Natural killer cell (primary cell): ENCODE results near the gene MS4A4A. TPM values are rescaled to one million over a fixed set of nuclear protein-coding genes. Genes with fewer than 3 reads are reported as not detected.
A peak's percentile ranks its signal among the peaks of the same experiment; 100 is the strongest.

ENCODE experiments used
- ATAC-seq, 3 donors: fragments of 150-1000 bp in 2 of 3; fragments of 200-7000 bp in 1 of 3; cut with Tn5 transposase; 1 replicate in 1 of 3; 2 replicates in 2 of 3; pipeline ENCODE4 v1.10.0; 2021; ENCODE audit warnings: mild to moderate bottlenecking in 2 of 3, moderate library complexity in 2 of 3
- DNase-seq, 2 donors: peaks; one replicate each; pipeline versions ENCODE4 v3.0.0 to v3.0.0-alpha.2; 2013 to 2021; ENCODE audit warnings: mixed read lengths in 1 of 2
- H3K27ac ChIP-seq: one replicate; pipeline ENCODE4 v1.5.1; 2013; ENCODE audit warnings: mild to moderate bottlenecking, low read length
- H3K27me3 ChIP-seq: one replicate; pipeline ENCODE4 v1.6.1; 2013; ENCODE audit warnings: low read length; ENCODE audit not compliant: control insufficient read depth, insufficient read depth
- H3K36me3 ChIP-seq: one replicate; pipeline ENCODE4 v1.6.1; 2013; ENCODE audit warnings: low read length; ENCODE audit not compliant: control insufficient read depth, insufficient read depth
- H3K4me1 ChIP-seq: one replicate; pipeline ENCODE4 v1.6.1; 2013; ENCODE audit warnings: low read length; ENCODE audit not compliant: control insufficient read depth, insufficient read depth
- H3K4me3 ChIP-seq: one replicate; pipeline ENCODE4 v1.5.1; 2013; ENCODE audit warnings: low read length
- H3K9me3 ChIP-seq: one replicate; pipeline ENCODE4 v1.6.1; 2013; ENCODE audit warnings: low read length; ENCODE audit not compliant: control insufficient read depth, insufficient read depth
- H3K27ac Mint-ChIP-seq, 2 donors: one replicate each; pipeline ENCODE4 v1.8.0; 2022; ENCODE audit warnings: mild to moderate bottlenecking in 2 of 2, mixed read lengths in 2 of 2, moderate library complexity in 1 of 2
- H3K27me3 Mint-ChIP-seq, 2 donors: one replicate each; pipeline ENCODE4 v1.8.0; 2022; ENCODE audit warnings: low read depth in 2 of 2, mixed read lengths in 2 of 2
- H3K36me3 Mint-ChIP-seq: one replicate; pipeline ENCODE4 v1.8.0; 2022; ENCODE audit warnings: mixed read lengths
- H3K4me1 Mint-ChIP-seq, 2 donors: one replicate each; pipeline ENCODE4 v1.8.0; 2022; ENCODE audit warnings: mixed read lengths in 2 of 2
- H3K4me3 Mint-ChIP-seq: one replicate; pipeline ENCODE4 v1.8.0; 2022; ENCODE audit warnings: mild to moderate bottlenecking, moderate library complexity, mixed read lengths
- H3K9me3 Mint-ChIP-seq, 2 donors: one replicate each; pipeline ENCODE4 v1.8.0; 2022; ENCODE audit warnings: mixed read lengths in 2 of 2
- WGBS: methylation state at CpG from one replicate; pipeline ENCODE4 v1.1.7; 2013; ENCODE audit warnings: missing lambda C conversion rate; ENCODE audit not compliant: insufficient coverage; 5-methylcytosine and 5-hydroxymethylcytosine counted together
- intact Hi-C: fragments of 100-400 bp; cut with micrococcal nuclease; formaldehyde crosslinking; loops from one replicate; pipeline ENCODE4 v1.14.2; 2022
- total RNA-seq, 4 donors: library from RNA; stranded (reverse); fragments of 120-200 nt in 1 of 4; gene quantifications; one replicate each; pipeline versions ENCODE4 v1.2.3 to v1.2.4, GENCODE V29; 2013 to 2022
- TF ChIP-seq, protein P1 (sequence below): fragments of 200-600 bp; IDR thresholded peaks from one replicate; pipeline ENCODE4 v1.8.0; 2022; ENCODE audit warnings: antibody characterized with exemption

MS4A4A gene
- total RNA-seq, 3 donors from 2014 or later (not counting 1 experiment from before 2014, with no cell fraction given): 0.71 to 1.6 (median 1.2) TPM

DNA sequence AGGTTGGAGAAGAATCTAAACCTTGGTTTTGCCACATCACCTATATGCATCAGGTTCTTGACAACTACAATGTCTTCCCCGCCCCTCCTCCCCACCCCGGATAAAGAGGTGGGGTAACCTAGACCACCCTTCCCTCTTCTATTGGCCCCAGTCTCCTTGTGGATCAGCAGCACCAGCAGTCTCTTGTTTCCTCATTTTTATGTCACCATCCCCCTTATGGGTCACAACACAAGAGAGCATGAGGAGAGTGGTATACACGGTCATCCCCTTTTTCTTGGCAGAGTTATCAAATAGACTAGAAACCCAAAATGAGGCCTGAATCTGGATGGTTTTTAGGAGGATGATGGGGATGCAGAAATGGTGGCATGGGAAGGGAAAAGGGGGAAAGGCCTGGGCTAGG lies 38.7 kb upstream of the MS4A4A start:
- H3K4me1 Mint-ChIP-seq: no peaks in the 10 kb centered on the region
- DNase-seq: no peak
- no peaks in the 10 kb centered on the region for H3K9me3 Mint-ChIP-seq

DNA sequence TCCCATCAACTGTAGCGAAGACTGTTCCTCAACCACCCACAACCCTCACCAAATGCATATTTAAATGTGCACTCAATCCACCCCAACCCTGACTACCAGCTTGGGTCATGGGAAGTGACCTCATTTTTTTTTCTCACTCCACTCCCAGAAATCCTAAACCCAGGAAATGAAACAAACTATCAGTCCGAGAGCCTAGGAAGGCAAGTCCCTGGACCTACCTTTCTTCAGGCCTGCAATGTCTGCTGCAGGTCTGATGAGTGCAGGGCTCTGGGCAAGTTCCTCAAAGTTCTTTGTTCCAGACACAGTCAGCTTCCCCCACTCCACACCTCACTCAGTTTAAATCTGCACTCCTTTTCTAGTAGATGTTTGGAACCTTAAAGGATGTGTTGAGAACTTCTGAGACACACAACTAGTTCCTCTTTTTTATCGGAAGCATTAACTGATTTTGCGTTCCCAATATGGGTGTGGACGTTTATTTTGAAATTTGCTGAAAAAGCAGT lies 37.7 kb upstream of the MS4A4A start, which contains the start of gene MS4A4E:
TSS of gene MS4A4E (minus strand) at position 398 of the 500 bp plus-strand sequence. CDS start 13,082 bp downstream, outside the sequence.
- Mint-ChIP-seq H3K4me3 (no peak within 1 kb of the TSS), H3K27me3 (peaks cover 7 to 37% of the 10 kb centered on the region in 2 donors), H3K36me3 (no peaks in the 10 kb centered on the region), H3K4me1 (no peaks in the 10 kb centered on the region), H3K27ac (no peak within 1 kb of the TSS), H3K9me3 (no peaks in the 10 kb centered on the region)
- no peak within 1 kb of the TSS for H3K4me3 ChIP-seq
- H3K36me3 ChIP-seq: no peaks in the 10 kb centered on the region
- H3K27me3 ChIP-seq: no peaks in the 10 kb centered on the region
- H3K9me3 ChIP-seq: no peaks in the 10 kb centered on the region
- 31% methylated on average over 5 of the region's 5 CpGs for WGBS
- TF ChIP-seq, protein P1, sequence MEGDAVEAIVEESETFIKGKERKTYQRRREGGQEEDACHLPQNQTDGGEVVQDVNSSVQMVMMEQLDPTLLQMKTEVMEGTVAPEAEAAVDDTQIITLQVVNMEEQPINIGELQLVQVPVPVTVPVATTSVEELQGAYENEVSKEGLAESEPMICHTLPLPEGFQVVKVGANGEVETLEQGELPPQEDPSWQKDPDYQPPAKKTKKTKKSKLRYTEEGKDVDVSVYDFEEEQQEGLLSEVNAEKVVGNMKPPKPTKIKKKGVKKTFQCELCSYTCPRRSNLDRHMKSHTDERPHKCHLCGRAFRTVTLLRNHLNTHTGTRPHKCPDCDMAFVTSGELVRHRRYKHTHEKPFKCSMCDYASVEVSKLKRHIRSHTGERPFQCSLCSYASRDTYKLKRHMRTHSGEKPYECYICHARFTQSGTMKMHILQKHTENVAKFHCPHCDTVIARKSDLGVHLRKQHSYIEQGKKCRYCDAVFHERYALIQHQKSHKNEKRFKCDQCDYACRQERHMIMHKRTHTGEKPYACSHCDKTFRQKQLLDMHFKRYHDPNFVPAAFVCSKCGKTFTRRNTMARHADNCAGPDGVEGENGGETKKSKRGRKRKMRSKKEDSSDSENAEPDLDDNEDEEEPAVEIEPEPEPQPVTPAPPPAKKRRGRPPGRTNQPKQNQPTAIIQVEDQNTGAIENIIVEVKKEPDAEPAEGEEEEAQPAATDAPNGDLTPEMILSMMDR: no peak
- no peaks in the 10 kb centered on the region for H3K4me1 ChIP-seq
- intact Hi-C loops: no loop called here
- DNase-seq (no peak), ATAC-seq (peak in 1 of 3 donors; percentile 32)
- H3K27ac ChIP-seq: no peak within 1 kb of the TSS

More for the DNA sequence above, 38.7 kb upstream of the MS4A4A start:
- no peak for ATAC-seq
- Histone ChIP-seq H3K36me3 (no peaks in the 10 kb centered on the region), H3K27ac (no peak overlapping the region), H3K4me3 (no peak overlapping the region), H3K4me1 (no peaks in the 10 kb centered on the region), H3K9me3 (no peaks in the 10 kb centered on the region), H3K27me3 (no peaks in the 10 kb centered on the region)
- no peak overlapping the region for H3K4me3 Mint-ChIP-seq
- 85% methylated on average over 3 of the region's 3 CpGs for WGBS
- peaks cover 11 to 47% of the 10 kb centered on the region in 2 donors for H3K27me3 Mint-ChIP-seq
- TF ChIP-seq, protein P1: no peak
- no peak overlapping the region for H3K27ac Mint-ChIP-seq
- no peaks in the 10 kb centered on the region for H3K36me3 Mint-ChIP-seq
- intact Hi-C loops: no loop called here

DNA sequence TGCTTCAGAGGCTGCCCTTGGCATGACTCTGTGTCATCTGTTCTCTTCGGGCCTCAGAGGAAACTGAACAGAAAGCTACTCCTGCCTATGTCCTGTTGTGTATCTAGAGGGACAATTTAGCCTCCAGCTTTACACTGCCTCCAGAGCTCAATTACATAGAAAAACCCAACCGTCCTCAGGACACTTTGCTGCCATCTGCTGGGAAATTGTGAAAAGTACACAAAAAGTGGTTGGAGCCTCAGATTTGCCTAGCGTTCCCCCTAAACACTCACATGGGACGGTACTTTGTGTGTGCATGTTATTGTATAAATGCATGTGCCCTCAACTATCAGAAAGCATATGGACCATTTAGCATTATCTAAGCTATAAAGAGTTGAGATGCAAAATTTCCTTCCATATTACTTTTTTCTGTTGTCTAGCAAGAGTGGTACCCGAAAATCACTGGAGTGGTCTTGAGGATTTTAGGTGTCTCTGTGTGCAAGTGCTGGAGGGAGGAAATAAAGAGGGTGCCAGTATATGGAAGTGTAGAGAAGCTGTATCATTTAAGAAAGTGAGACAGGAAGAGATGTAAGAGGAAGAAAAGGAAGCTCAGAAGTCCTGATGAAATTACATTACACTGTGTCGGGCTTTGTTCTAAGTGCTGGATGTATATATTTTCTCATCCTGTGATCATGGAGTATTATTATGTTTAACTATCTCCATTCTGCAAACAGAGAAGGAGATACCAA lies 28.8 kb upstream of the MS4A4A start:
- H3K4me3 Mint-ChIP-seq: no peak overlapping the region
- H3K4me3 ChIP-seq: no peak overlapping the region
- no peaks in the 10 kb centered on the region for H3K4me1 ChIP-seq
- no peak overlapping the region for H3K27ac Mint-ChIP-seq
- no peaks in the 10 kb centered on the region for H3K4me1 Mint-ChIP-seq
- TF ChIP-seq, protein P1: no peak
- H3K36me3 ChIP-seq: no peaks in the 10 kb centered on the region
- H3K27ac ChIP-seq: no peak overlapping the region
- DNase-seq: no peak
- peaks cover 6 to 24% of the 10 kb centered on the region in 2 donors for H3K27me3 Mint-ChIP-seq
- ATAC-seq: no peak
- H3K27me3 ChIP-seq: no peaks in the 10 kb centered on the region
- WGBS: 34% methylated on average over 3 of the region's 6 CpGs
- intact Hi-C loops: no loop called here
- no peaks in the 10 kb centered on the region for H3K9me3 Mint-ChIP-seq
- peaks cover 11% of the 10 kb centered on the region for H3K9me3 ChIP-seq
- H3K36me3 Mint-ChIP-seq: no peaks in the 10 kb centered on the region
